Lung microvascular endothelial cell (primary cell): ENCODE results near the gene ZNF320. TPM values are rescaled to one million over a fixed set of nuclear protein-coding genes. Genes with fewer than 3 reads are reported as not detected.

Experiments
- total RNA-seq: library from RNA; depleted of rRNA; stranded (reverse); fragments of >200 nt; gene quantifications from 2 replicates; pipeline ENCODE4 v1.2.1, GENCODE V29; 2014

Gene ZNF320
- total RNA-seq, 1 donor from 2014 or later: 8.5 TPM

Other genes starting within 250 kb of the ZNF320 start
- gene ZNF611, start 162.6 kb downstream of the ZNF320 start, total RNA-seq: 8.5 and 8.7 TPM in 2 replicates
- gene ZNF600, start 110.8 kb downstream of the ZNF320 start, total RNA-seq: 2.2 and 3.0 TPM in 2 replicates
- 10.0 and 20.2 TPM in 2 replicates for gene ZNF28, start 76.0 kb downstream of the ZNF320 start, total RNA-seq
- gene ZNF468, start 40.0 kb downstream of the ZNF320 start, total RNA-seq: 13.3 and 17.5 TPM in 2 replicates
- gene ZNF888, start 25.8 kb upstream of the ZNF320 start, total RNA-seq: 4.1 and 5.2 TPM in 2 replicates
- gene ZNF816, start 65.2 kb upstream of the ZNF320 start, total RNA-seq: 4.6 and 6.5 TPM in 2 replicates
- gene ERVV-1, start 116.3 kb upstream of the ZNF320 start, total RNA-seq: not detected in 2 replicates
- not detected in 2 replicates for gene ERVV-2, start 147.1 kb upstream of the ZNF320 start, total RNA-seq
- gene ZNF160, start 205.8 kb upstream of the ZNF320 start, total RNA-seq: 10.9 and 20.0 TPM in 2 replicates
- gene ZNF415, start 235.3 kb upstream of the ZNF320 start, total RNA-seq: 1.3 and 2.0 TPM in 2 replicates